NCI-H146 (cell line): ENCODE measurements around the gene PNPLA2.

Experiments used
- DNase-seq: peaks from one replicate; lab custom pipeline; 2025; lab: John Stamatoyannopoulos, UW

Gene PNPLA2

DNA sequence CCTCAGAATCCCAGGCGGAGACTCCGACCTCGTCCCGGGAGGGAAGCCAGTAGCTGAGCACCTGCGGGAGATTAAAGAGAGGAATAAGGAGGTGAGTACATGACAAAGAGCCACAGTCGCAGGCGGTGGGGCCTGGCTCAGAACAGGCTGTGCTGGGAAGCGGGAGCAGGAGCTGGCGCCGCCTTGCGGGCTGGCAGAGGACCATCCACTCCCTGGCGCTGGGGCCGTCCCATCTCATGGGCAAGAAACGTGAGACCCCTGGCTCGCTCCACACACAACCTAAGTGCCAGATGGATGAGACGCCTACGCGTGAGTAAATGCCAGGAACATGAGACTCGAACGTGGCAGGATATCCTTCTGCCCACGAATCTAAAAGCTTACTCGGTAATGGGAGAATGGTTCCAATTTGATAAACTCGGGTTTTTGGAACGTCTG lies 35.1 kb upstream of the PNPLA2 start:
- DNase-seq, result peak; percentile 57

GRCh38 chr11:786235-787083 lies 32.3 kb upstream of the PNPLA2 start:
- DNase-seq, result no peak

DNA sequence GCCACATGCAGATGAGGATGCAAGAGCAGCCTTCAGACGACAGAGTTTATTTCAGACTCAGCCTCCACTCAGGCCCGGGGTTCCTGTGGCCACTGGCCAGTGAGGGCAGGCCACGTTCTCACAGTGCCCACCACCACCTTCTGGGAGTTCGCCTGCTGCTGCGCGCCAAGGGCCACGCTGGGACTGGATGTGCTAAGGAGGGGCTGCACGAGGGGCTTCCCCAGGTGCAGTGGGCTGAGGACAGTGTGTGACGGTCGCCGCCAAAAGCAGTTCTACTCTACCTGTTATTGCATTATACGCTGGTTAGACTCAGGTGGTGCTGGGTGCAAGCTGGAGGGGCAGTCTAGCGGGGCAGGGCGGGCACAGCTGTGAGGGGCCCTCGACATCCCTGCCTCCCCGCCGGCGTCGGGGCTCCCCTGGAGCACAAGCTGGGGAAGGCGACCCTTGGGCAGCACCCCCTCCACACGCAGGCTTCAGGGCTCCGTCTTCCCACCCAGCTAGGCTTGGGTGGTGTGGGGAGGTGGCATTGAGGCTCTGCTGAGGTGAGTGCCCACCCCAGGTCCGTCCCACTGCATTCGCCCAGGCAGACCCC lies 31.5 kb upstream of the PNPLA2 start:
- DNase-seq, result no peak

- no peak for DNase-seq
These were observed 30.6 kb upstream of the PNPLA2 start for GRCh38 chr11:788009-788640.

DNA sequence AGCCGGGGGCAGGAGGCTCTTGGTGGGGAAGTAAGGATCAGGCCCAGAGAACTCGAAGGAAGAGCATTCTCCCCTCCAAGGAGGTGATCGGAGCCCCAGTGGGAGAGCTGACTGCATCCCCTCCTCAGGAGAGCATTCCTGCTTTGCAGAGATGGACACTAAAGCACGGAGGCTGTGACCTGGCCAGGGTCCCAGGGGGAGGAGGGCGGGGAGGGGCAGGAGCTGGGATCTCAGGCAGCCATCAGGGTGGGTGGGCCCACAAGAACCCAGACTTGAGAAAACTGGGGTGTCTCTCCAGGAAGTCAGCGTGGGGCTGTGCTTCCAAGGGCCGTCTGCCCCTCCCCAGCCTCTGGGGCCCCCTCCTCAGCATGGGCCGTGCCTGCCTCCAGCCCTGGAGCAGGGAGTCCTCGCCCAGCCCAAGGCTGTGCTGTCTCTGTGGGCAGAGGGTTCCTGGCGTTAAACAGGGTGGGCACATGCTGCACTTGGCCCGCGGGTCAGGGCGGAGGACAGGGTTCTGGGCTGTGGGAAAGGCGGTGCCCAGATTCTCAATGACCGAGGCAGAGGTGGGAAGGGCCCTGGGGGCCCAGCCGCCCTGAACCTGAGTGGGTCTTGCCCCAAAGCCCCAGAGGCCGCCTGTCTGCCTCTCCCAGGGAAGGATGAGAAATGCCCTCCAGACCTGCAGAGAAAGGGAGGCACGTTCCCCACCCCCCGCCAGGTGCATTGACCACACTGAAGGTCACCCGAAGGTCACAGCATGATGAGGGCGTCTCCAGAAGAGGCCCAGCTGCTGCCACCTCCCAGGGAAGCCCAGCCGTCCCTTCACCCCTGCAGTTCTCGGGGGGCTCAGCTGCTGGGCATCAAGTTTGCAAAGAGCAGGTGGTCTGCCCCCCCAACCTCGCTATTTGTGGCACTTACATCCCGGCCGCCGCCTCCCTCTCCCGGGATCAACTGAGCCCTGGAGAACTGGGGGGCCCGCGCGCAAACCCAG lies 29.5 kb upstream of the PNPLA2 start:
- DNase-seq, result peak; percentile 56

DNA sequence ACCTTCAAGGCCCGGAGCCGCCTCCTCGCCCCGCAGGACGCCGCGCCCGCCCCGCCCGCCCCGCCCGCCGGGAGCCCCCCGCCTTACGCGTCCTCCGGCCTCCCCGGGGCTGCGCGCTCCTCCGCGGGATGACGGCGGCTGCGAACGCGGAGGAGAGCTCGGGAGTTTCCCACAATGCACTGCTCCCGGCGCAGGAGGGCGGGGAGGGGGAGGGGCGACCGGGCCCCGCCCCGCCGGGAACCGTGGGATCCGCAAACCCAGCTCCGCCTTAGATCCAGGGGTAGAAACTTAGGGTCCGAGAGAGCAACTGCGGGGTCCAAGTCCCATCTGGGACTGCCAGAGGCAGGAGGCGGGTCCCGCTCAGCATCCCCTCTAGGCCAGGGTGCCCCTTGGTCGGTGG lies 28.8 kb upstream of the PNPLA2 start, which contains the start of gene CEND1:
Gene CEND1 (minus strand): TSS at position 148 of the 400 bp plus-strand sequence. CDS start 1,514 bp downstream, outside the sequence.
- DNase-seq, result peak; percentile 65

- no peak for DNase-seq
These were observed 27.8 kb upstream of the PNPLA2 start for GRCh38 chr11:790721-791564.

DNA sequence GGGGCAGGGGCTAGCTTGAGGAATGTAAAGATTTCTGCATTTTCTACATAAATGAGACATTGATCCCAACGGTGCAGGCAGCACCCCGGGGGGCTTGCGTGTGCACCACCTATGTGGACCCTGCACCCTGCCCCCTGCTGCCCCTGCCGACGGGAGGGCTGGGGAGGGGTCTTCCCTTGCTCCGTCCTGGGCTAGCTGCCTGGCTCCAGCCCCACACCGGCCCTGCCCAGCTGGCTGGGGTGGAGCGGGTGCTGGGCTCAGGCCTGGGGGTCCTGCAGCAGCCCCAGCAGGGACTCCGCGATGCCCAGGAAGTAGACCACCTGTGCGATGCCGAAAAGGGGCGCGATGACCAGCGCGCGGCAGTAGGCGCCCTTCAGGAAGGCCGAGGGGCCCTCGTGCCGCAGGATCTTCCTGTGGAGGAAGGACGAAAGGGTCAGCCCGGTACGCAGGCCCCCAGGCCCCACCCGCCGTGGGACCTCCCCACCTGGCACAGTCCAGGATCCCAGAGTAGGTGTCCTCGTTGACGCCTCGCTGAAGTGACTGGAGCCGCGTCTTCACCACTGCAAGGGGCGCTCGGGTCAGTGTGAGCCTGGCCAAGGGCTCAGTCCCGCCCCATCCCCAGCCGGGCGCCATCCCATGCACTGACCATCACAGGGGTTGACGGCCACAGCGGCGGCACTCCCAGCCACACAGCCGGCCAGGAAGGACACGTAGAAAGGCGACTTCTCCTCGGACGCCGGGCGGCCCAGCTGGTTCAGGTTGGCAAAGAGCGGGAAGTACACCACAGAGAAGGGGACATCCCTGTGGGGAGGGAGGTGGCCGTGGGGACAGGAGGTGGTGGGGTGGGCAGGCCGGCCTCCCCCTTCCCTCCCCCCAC lies 26.8 kb upstream of the PNPLA2 start:
- DNase-seq, result no peak

- no peak for DNase-seq
These were observed 26.2 kb upstream of the PNPLA2 start for GRCh38 chr11:792535-792821.

GRCh38 chr11:792873-793272 lies 25.8 kb upstream of the PNPLA2 start:
- no peak for DNase-seq

- DNase-seq, result no peak
These were observed 25.2 kb upstream of the PNPLA2 start for GRCh38 chr11:793556-793955.

DNA sequence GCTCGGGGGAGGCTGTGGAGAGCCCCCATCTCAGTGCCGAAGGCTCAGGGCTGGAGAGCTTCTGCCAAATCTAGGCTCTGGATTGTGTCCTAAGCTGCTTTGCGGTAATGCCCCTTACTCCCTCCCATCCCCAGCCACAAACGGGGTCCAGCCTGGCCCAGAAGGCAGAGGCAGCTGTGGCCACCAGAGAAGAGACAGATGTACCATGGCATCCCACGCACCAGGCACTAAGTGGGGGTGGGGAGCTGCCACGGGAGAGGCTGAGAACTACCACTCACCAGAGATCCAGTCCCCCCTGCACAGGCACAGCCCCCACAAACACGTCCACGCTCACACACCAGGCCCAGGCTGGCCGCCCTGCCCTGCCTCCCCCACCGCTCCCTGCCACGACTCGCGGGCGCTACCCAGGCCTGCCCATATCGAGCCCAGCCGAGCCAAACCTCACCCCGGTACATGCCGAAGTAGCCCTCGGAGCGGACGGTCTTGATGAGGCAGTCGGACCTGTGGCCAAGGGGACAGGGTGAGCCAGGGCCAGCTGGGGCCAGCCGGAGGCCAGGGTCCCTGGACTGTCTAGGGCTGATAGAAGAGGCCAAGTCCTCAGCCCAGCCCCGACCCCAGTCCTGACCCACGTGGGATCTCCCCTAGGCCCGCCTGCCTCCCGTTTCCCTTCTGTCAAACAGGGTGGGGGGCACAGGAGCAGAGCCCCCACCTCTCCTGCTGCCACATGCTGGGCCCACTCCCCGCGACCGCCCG lies 24.5 kb upstream of the PNPLA2 start:
- no peak for DNase-seq

- DNase-seq, result no peak
These were observed 23.7 kb upstream of the PNPLA2 start for GRCh38 chr11:794766-795633.

DNA sequence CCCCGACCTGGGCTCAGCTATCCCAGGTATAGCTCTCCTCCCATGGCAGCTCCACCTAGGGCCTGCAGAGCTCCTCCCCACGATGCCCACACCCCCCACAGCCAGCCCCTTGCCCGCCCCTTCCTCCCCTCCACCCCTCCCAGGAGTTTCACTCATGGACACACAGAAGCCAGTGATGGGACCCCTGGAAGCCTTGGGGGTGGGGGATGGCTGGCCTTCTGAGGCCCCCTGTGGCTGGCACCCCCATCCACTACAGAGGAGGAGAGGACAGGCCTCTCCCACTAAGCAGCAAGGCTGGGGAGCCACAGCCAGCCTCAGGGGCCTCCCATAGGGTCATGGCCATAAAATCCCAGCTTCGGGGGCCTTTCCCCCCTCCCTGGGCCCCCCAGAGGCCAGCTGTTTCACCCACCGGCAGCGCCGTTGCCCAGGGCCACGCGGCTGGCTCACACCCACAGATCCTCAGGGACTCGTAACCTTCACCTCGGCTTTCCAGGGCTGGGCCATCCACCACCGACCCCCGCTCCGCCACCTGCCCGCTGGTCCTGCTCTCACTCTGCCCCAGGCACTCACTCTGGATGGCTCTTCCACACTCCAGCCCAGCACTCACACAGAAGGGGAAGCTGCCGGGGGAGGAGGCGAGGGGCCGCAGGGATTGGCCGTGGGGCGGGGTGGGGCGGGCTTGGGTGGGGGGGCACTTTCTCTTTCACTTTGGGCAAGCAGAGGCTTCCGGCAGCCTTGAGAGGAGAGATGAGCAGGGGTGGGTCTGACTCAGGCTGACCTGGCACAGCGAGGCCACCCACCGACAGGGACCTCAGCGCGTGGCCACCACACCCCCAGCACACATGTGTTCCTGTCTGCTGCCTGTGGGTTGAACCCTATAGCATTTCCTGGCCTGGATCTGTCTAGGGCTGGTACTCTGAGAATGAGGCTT lies 22.8 kb upstream of the PNPLA2 start:
- no peak for DNase-seq

- no peak for DNase-seq
These were observed 22.0 kb upstream of the PNPLA2 start for GRCh38 chr11:796565-797295.

DNA sequence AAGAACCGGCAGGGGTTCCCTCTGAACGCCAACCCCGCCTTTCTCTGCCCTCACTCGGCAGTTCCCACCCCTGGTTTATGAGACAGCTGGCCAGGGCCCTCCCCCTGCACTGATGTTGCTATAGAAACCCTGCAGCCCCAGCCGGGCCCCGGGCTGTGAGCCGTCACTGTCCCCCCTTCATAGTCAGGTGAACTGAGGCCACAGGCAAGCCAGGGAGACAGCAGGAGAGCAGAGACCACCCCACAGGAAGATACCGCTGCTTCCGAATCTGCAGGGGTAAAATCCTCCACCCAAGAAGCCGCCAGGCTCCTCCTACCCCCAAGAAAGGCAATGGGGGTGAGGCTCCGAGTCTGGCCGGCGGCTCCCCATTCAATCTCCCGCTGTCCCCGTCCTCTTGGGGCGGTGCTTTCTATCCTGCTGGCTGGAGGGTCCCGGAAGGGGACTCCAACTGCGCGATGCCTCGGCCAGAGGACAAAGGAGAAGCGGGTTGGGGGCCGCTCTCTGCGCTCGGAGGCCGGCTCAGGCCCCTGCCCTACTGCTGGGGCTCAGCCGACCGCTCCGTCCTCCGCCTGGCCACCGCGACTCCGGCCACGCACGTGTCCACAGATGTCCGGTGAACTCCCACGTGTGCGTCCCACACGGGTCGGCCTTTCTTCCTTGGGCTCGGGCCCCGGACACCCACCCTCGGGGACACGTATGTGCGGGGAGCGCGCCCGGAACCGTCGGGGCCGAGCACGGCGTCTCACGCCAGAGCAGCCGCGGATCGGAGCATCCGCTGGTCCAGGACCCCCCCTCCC lies 21.2 kb upstream of the PNPLA2 start:
- peak; percentile 91 for DNase-seq
